Measurements from ENCODE around the gene SLC6A7. TPM values are rescaled to one million over a fixed set of nuclear protein-coding genes. Genes with fewer than 3 reads are reported as not detected.

The SLC6A7 gene
- total RNA-seq, 1 experiment from 2014 or later: not detected

- Histone ChIP-seq H3K4me3 (ENCODE audit: low read depth, low read length, poor library complexity, severe bottlenecking) (peak overlapping the region; percentile 47), H3K27me3 (replicated peaks; ENCODE audit: insufficient read depth, low read depth, low read length, poor library complexity) (no peaks in the 10 kb centered on the region), H3K9me3 (ENCODE audit: low read depth, low read length, poor library complexity, severe bottlenecking) (no peaks in the 10 kb centered on the region), H3K36me3 (ENCODE audit: insufficient read depth, low read length, poor library complexity, severe bottlenecking) (no peaks in the 10 kb centered on the region), H3K4me1 (ENCODE audit: insufficient read depth, low read length, poor library complexity, severe bottlenecking) (peaks cover 55% of the 10 kb centered on the region), H3K27ac (ENCODE audit: low read depth, low read length, poor library complexity, severe bottlenecking) (peak overlapping the region; percentile 75)
- intact Hi-C loops (cut with micrococcal nuclease; ENCODE audit: unreplicated experiment): no loop called here
- TF ChIP-seq EZH2 (IDR thresholded peaks at IDR 0.05; ENCODE audit: borderline replicate concordance, low read depth, low read length, poor library complexity, severe bottlenecking) (no peak), CTCF (conservative IDR thresholded peaks at IDR 0.05; ENCODE audit: low read depth, low read length) (no peak)
- POLR2A ChIA-PET (ENCODE audit: low non-redundant PET): interaction anchor here (0.6 kb wide), 1 partner anchor 181 kb away, joined by 6 read pairs; no protein-coding TSS in a partner anchor
- CTCF ChIA-PET: interaction anchor here (0.7 kb wide), 1 partner anchor 135 kb away, joined by 3 read pairs; no protein-coding TSS in a partner anchor
- BruUV-seq (replicated peaks): TSS peak; percentile 76
- DNase-seq (ENCODE audit: low spot score): no peak
These were observed 33.9 kb upstream of the SLC6A7 start for GRCh38 chr5:150156027-150156368.

- H3K27me3 ChIP-seq (replicated peaks; ENCODE audit: insufficient read depth, low read depth, low read length, poor library complexity): no peaks in the 10 kb centered on the region
- peak overlapping the region; percentile 75 for H3K27ac ChIP-seq (ENCODE audit: low read depth, low read length, poor library complexity, severe bottlenecking)
- DNase-seq (ENCODE audit: low spot score): no peak
- CTCF ChIA-PET: no interaction called here
- H3K4me3 ChIP-seq (ENCODE audit: low read depth, low read length, poor library complexity, severe bottlenecking): no peak overlapping the region
- H3K9me3 ChIP-seq (ENCODE audit: low read depth, low read length, poor library complexity, severe bottlenecking): no peaks in the 10 kb centered on the region
- no peak for TF ChIP-seq CTCF (conservative IDR thresholded peaks at IDR 0.05; ENCODE audit: low read depth, low read length)
- TF ChIP-seq EZH2 (IDR thresholded peaks at IDR 0.05; ENCODE audit: borderline replicate concordance, low read depth, low read length, poor library complexity, severe bottlenecking): no peak
- no TSS peak for BruUV-seq (replicated peaks)
- POLR2A ChIA-PET (ENCODE audit: low non-redundant PET): no interaction called here
- H3K4me1 ChIP-seq (ENCODE audit: insufficient read depth, low read length, poor library complexity, severe bottlenecking): peaks cover 55% of the 10 kb centered on the region
- intact Hi-C loops (cut with micrococcal nuclease; ENCODE audit: unreplicated experiment): no loop called here
- no peaks in the 10 kb centered on the region for H3K36me3 ChIP-seq (ENCODE audit: insufficient read depth, low read length, poor library complexity, severe bottlenecking)
These were observed 33.3 kb upstream of the SLC6A7 start for GRCh38 chr5:150156540-150156939.

GRCh38 chr5:150157168-150157567, 32.7 kb upstream of the SLC6A7 start:
- Histone ChIP-seq H3K27me3 (replicated peaks; ENCODE audit: insufficient read depth, low read depth, low read length, poor library complexity) (no peaks in the 10 kb centered on the region), H3K27ac (ENCODE audit: low read depth, low read length, poor library complexity, severe bottlenecking) (no peak overlapping the region), H3K9me3 (ENCODE audit: low read depth, low read length, poor library complexity, severe bottlenecking) (no peaks in the 10 kb centered on the region), H3K4me3 (ENCODE audit: low read depth, low read length, poor library complexity, severe bottlenecking) (no peak overlapping the region), H3K36me3 (ENCODE audit: insufficient read depth, low read length, poor library complexity, severe bottlenecking) (no peaks in the 10 kb centered on the region), H3K4me1 (ENCODE audit: insufficient read depth, low read length, poor library complexity, severe bottlenecking) (peaks cover 60% of the 10 kb centered on the region)
- TF ChIP-seq CTCF (conservative IDR thresholded peaks at IDR 0.05; ENCODE audit: low read depth, low read length) (no peak), EZH2 (IDR thresholded peaks at IDR 0.05; ENCODE audit: borderline replicate concordance, low read depth, low read length, poor library complexity, severe bottlenecking) (no peak)
- intact Hi-C loops (cut with micrococcal nuclease; ENCODE audit: unreplicated experiment): no loop called here
- no TSS peak for BruUV-seq (replicated peaks)
- DNase-seq (ENCODE audit: low spot score): no peak
- ChIA-PET CTCF (interaction anchor here (0.6 kb wide), 1 partner anchor 305 kb away, joined by 7 read pairs; no protein-coding TSS in a partner anchor), POLR2A (ENCODE audit: low non-redundant PET) (no interaction called here)
